GM18505 (cell line): ENCODE data around the gene ASB2.

Experiments
- ATAC-seq: cut with Tn5 transposase; IDR thresholded peaks from one replicate; pipeline ENCODE4 v1.9.1; 2021; ENCODE audit not compliant: unreplicated experiment
- POLR2A ChIP-seq: IDR thresholded peaks from 4 replicates; pipeline ENCODE4 v1.6.1; 2011; ENCODE audit warnings: borderline replicate concordance; ENCODE audit not compliant: insufficient read depth, insufficient read length; ENCODE audit errors: extremely low read depth

The ASB2 gene

DNA sequence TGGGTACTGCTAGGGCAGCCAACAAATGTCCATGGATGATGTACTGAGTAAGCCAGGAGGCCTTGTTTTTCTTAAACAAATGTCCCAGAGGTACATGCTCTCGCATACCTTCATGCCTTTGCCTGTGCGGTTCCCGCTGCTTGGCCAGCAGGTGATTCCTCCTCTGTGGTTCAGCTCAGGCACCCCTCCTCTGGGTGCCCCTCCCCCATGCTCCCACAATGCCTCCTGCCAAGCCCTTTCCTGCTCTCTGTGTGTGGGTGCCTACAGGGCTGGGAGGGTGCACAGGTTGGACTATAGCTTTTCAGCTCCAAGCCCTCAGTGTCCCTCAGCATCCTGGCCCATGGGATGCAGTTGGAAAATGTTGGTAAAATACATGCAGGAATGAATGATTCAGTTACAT, 23.5 kb downstream of the ASB2 start:
- TF ChIP-seq POLR2A, result peak; percentile 23
- no peak for ATAC-seq

DNA sequence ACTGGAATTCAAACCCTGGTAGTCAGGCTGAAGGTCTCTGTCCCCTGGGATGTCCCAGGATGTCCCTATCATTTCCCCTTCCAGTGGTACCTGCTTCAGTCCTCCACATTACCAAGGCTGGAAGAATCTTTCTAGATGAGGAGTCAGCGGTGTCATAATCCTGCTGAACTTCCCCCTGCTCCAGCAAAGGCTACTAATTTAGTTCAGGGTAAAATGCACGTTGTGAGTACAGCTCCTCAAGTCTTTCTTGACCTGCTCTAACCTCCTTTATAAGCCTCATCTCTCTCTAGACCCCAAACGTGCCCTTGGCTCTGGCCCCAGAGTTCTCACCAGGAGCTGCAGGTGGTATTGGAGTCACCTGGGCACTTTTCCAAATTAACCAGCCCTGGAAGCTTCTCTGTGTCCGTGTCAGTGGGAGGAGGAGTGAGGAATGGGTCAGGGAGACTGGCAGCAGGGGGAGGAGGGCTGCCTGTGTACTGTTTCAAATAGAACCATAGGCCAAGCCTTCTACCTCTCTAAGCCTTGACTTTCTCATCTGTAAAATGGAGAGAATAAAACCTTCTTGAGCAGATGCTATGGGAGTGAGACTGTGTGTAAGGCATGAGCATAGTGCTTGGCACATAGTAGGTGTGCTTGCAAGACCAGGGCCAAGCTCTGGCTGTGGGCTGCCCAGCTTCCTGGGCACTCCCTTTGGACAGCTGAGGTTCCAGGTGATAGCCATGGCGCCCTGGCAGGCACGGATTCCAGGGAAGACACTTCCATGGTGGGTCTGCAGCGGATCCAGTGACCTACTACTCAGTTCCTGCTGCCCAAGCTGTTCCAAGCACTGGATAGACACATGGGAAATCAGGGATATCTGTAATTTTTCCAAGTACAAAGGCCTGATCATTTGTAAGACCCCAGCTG, 24.5 kb downstream of the ASB2 start:
- no peak for TF ChIP-seq POLR2A
- no peak for ATAC-seq

DNA sequence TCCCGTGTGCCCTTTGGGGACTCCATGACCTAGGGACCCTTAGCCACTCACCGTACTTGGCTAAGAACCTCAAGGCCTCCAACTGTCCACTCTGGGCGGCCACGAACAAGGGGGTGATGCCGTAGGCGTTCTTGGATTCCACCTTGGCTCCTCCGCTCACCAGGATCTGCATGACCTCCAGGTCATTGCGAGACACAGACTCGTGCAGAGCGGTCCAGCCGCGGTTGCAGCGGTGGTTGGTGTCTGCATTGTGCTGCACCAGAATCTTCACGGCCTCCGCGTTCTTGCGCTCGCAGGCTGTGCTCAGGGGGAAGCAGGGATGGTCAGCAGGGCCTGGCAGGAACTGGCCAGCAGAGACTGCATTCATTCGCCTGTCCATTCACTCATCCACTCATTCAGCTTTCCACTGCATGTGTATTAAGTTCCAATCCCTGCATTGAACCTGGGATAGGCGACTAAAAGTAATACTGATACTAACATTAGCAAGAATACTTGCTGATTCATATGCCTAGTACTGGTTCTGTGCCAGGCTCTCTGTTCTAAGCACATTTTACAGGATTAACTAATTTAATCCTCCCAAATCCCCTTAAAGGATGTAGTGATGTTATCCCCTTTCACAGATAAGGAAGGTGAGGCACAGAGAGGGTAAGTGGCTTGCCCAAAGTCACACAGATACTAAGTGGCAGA, 25.3 kb downstream of the ASB2 start:
- no peak for ATAC-seq

DNA sequence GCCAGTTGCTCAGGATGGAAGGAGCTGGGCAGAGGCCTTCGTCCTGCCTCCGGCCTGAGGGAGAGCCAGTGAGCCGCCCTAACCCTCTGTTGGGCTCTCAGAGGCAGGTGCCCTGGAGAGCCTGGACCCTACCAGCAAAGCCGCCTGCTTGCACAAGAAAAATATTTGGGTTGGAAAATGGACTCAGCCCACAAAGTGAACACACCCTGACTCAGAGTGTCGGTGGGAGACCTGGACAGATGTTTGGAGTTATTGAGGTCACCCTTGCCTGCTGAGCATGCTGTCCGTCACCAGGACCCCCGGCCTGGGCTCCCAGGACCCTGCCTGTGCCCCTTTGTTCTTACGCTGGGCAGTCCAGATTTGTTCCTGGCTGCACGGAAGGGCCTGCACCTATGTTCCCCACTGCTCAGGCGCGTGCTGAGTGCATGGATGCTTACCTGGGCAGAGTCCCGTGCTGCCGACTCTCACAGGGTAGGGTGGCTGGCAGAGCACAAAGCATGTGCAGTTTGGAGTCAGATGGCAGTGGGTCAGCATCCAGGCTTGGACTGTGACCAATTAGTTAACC, 26.8 kb downstream of the ASB2 start:
- TF ChIP-seq POLR2A, result peak; percentile 15
- ATAC-seq, result no peak

More for the DNA sequence above, 25.3 kb downstream of the ASB2 start:
- no peak for TF ChIP-seq POLR2A

DNA sequence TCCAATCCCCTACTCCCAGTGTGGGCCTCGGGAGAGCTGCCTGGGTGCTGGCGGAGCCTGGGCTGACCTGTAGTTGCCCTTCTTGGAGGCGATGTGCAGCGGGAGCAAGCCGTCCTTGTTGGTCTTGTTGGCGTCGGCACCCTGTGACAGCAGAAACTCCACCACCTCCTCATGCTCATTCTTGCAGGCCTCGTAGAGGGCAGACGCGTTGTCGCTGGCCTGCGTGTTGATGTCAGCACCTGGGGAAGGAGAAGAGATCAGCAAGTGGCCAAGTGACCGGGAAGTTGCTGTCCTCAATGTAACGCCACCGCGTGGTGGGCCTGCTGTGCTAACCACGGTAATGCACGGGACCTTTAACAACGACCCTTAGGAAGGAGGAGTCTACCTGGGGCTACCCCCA, 29.1 kb downstream of the ASB2 start:
- ATAC-seq, result no peak
- TF ChIP-seq POLR2A, result no peak

DNA sequence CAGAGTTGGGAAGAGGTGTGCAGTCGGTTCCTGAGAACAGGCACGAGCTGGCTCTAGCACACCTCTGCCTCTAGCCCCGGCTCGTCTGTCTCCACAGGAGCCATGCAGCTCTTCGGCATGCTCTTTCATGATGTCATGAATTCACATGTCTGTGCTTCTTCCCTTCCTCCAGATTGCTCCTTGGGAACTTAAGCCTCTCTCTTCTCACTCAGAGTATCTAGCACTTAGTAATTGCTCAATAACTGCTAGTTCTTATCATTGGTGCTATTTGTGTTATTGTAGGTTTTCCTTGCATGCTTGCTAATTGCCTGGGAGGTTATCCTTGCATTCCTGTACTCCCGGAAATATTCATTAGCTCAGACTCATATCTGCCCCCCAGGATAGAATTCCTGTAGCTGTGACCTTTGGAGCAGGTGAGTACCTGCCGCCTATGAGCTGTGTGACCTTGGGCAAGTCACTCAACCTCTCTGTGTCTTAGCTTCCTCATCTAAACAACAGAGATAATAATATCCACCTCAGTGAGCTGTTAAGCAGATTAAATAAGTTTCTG, 29.8 kb downstream of the ASB2 start:
- no peak for TF ChIP-seq POLR2A
- ATAC-seq, result no peak

DNA sequence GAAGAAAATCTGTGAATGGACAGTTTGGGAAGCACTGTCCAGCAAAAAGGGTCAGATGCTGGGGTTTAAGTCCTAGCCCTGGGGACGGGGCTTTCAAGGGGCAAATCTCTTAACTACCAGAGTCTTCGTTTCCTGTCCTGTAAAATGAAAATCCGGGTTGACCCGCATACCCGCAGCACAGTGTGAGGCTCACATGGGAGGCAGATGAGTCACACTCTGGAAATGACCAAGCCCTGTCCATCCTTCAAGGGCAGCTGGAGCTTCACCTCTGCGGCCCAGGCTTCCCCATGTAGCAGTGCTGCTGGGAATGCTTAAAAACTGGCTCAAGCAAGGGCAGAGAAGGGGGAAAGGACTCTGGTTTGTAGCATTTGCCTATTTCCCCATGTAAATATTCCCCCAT, 30.3 kb downstream of the ASB2 start:
- TF ChIP-seq POLR2A, result no peak
- ATAC-seq, result no peak

DNA sequence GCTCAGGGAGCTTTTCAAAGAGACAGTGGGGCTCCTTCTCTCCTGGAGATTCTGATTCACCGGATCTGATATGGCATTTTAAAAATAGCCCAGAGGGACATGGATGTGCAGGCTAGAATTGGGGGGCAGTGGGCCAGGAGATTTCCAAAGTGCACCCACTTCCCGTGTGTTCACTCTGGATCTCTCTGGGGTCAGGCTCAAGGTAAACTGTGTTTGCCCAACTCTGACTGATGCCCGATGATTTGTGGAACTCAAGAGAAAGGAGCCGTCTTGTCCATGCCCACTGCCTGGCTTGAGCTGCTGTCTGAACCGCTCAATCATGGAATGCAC, 31.3 kb downstream of the ASB2 start:
- ATAC-seq, result no peak
- no peak for TF ChIP-seq POLR2A

DNA sequence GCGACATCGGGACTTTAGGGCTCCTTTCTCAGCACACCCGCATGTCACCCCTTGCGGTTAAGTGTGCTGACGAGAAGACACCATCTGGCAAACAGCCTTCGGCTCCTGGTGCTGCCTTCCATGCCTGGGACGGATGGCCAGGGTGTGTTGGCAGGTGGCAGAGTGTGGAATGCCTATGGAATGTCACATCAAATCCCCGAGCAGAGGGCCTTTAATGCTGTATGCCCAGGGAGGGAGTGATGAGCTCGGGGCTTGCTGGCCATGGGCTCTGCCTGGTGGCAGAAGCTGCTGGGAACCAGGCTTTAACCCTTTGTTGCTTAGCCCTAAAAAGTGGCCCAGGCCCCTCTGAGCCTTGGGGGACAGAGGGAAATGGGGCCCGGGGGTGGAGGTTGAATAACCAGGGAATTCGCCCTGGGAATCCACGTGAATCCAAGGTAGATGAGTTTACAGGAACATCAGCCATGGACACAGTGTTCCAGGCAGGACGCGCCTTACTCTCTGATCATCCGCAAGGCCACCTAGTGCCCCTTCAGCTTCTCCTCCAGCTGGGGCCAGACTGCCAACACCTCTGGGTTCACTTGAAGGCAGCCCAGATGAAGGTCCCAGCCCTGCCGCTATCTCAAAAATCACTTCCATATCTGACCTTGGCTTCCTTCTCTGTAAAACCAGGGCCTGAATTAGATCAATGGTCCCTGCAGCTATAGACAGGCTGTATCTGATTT, 31.9 kb downstream of the ASB2 start:
- no peak for TF ChIP-seq POLR2A

DNA sequence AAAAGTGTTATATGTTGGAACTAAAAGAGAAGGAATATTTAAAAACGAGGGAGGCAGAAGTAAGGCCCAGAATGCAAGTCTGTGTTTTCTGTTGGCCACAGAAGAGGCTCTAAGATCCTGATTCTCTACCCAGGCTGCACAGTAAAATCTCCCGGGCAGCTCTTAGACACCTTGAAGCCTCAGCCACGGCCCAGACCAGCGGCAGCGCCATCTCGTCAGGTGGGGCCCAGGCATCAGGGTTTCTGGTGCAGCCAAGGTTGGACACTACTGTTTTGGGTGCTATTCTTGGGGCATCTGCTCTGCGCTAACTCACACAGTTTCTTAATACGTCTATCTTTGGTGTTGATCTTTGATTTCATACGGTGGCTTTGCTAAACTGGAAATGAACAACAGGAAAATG, 32.4 kb downstream of the ASB2 start:
- no peak for ATAC-seq
- TF ChIP-seq POLR2A, result no peak

More for the DNA sequence above, 31.9 kb downstream of the ASB2 start:
- no peak for ATAC-seq

DNA sequence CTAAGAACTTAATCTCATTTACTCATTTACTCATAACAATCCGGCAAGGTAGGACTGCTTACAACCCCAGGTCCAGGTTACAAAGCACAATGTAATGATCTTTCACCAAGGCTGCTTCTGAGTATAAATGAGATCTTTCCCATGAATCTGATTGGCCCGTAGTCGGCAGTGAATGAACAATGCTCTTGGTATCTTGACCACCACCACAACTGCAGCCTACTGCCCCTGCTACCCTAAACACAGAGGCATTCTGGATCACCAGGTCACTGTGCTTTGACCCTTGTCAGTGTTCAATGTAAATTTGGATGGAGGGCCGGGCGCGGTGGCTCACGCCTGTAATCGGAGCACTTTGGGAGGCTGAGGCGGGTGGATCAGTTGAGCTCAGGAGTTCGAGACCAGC, 33.3 kb downstream of the ASB2 start:
- TF ChIP-seq POLR2A, result no peak

DNA sequence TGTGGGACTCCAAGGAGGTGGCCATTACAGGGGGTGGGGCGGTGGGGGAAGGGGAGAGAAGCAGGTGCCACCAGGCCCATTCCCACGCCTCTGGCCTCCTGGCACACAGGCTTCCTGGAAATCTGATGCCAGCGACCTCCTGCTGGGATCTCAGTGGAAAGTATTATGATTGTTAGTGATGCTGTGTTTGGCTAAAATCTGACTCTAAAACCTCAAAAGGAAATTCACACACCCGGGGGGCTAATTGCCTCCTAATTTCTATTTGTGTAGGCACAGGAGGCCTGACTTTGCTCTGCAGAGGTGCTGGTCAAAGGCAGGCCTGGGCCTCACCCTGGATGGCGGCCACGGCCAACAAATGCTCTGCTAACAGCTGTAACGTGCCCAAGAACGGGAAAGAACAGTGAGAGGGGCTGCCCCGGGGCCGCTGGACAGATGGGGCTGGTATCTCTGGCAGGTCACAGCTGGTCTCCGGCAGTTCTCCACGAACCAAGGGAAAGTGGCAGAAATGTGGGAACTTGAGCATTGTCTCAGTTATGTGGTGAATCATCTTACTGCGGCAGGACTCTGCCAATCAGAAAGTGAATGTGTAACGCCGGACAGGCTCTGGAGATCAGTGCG, 35.0 kb downstream of the ASB2 start:
- TF ChIP-seq POLR2A, result no peak
- ATAC-seq, result no peak

More for the DNA sequence above, 33.3 kb downstream of the ASB2 start:
- no peak for ATAC-seq
